Duodenal mucosa (tissue), 2 donors: ENCODE results near the gene SLF1.

Experiments
- H3K27ac ChIP-seq: one replicate; pipeline ENCODE4 v1.7.0; 2013; ENCODE audit warnings: low read depth, low read length
- H3K27me3 ChIP-seq, 2 donors: one replicate each; pipeline ENCODE4 v1.7.0; 2013; ENCODE audit warnings: low read length in 2 of 2, control low read depth in 1 of 2; ENCODE audit not compliant: insufficient read depth in 2 of 2, control insufficient read depth in 1 of 2
- H3K36me3 ChIP-seq, 2 donors: one replicate each; pipeline ENCODE4 v1.7.0; 2013; ENCODE audit warnings: low read length in 2 of 2, control low read depth in 1 of 2; ENCODE audit not compliant: insufficient read depth in 2 of 2, control insufficient read depth in 1 of 2
- H3K4me1 ChIP-seq, 2 donors: one replicate each; pipeline ENCODE4 v1.7.0; 2013; ENCODE audit warnings: low read length in 2 of 2, control low read depth in 1 of 2; ENCODE audit not compliant: insufficient read depth in 2 of 2, control insufficient read depth in 1 of 2
- H3K4me3 ChIP-seq, 2 donors: one replicate each; pipeline ENCODE4 v1.7.0; 2013; ENCODE audit warnings: low read length in 2 of 2, low read depth in 1 of 2
- H3K9ac ChIP-seq, 2 donors: one replicate each; pipeline ENCODE4 v1.7.0; 2013; ENCODE audit warnings: low read length in 2 of 2, low read depth in 1 of 2
- H3K9me3 ChIP-seq, 2 donors: one replicate each; pipeline ENCODE4 v1.7.0; 2013; ENCODE audit warnings: low read length in 2 of 2, control low read depth in 1 of 2; ENCODE audit not compliant: control insufficient read depth in 1 of 2

SLF1 gene

DNA sequence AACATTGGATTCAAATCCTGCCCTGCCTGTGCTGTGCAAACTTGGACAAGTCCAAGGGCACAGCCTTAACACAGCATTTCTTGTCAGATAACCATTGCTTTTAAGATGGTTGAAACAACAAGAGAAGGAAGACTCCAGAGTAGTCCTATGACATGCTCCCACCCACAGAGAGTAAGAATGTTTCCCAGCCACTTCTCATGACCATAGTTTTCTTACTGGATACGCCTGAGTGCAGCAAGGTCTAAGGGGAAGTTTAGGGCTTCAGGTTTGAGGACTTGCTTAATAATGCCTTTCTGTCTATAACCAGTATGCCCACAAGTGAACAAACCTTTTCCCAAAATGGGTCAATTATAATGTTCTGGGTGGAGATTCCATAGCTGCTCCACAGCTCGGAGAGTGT is 126.4 kb downstream of the SLF1 start:
- no peak overlapping the region for H3K9ac ChIP-seq
- H3K36me3 ChIP-seq: no peaks in the 10 kb centered on the region
- no peaks in the 10 kb centered on the region for H3K4me1 ChIP-seq

GRCh38 chr5:94745786-94746730 is 127.6 kb downstream of the SLF1 start:
- H3K4me1 ChIP-seq: no peaks in the 10 kb centered on the region
- H3K36me3 ChIP-seq: no peaks in the 10 kb centered on the region
- no peak overlapping the region for H3K4me3 ChIP-seq
- no peaks in the 10 kb centered on the region for H3K27me3 ChIP-seq
- no peaks in the 10 kb centered on the region for H3K9me3 ChIP-seq
- H3K27ac ChIP-seq: no peak overlapping the region
- no peak overlapping the region for H3K9ac ChIP-seq

More for the DNA sequence above, 126.4 kb downstream of the SLF1 start:
- H3K27me3 ChIP-seq: no peaks in the 10 kb centered on the region
- H3K27ac ChIP-seq: no peak overlapping the region
- H3K9me3 ChIP-seq: no peaks in the 10 kb centered on the region
- H3K4me3 ChIP-seq: no peak overlapping the region

- Histone ChIP-seq H3K27ac (no peak overlapping the region), H3K9me3 (no peaks in the 10 kb centered on the region), H3K4me3 (no peak overlapping the region), H3K4me1 (no peaks in the 10 kb centered on the region), H3K9ac (no peak overlapping the region), H3K36me3 (no peaks in the 10 kb centered on the region), H3K27me3 (no peaks in the 10 kb centered on the region)
Measured at GRCh38 chr5:94746731-94747124, 128.3 kb downstream of the SLF1 start.
